HepG2 (cell line): ENCODE measurements around the gene ZNF488.

Experiments
- FOXA3 ChIP-seq: IDR thresholded peaks from 2 replicates; pipeline ENCODE4 v1.6.1; 2016; ENCODE audit warnings: missing genetic modification reagents, missing compliant biosample characterization
- JUND ChIP-seq: sonication (generic); formaldehyde crosslinking; IDR thresholded peaks from 2 replicates; pipeline ENCODE4 v1.8.0; 2022; ENCODE audit warnings: mild to moderate bottlenecking, missing genetic modification reagents
- POLR2A ChIP-seq, 2 experiments: IDR thresholded peaks; 2 replicates each; pipeline ENCODE4 v1.6.1; 2011; ENCODE audit warnings: low read depth in 2 of 2, low read length in 2 of 2, mild to moderate bottlenecking in 1 of 2, moderate library complexity in 1 of 2; ENCODE audit not compliant: insufficient read depth in 1 of 2
- TF ChIP-seq, protein P1 (sequence below): sonication (generic); formaldehyde crosslinking; IDR thresholded peaks from 2 replicates; pipeline ENCODE4 v1.5.0; 2020; ENCODE audit warnings: missing genetic modification reagents
- TF ChIP-seq, protein P2 (sequence below): sonication (generic); formaldehyde crosslinking; IDR thresholded peaks from 2 replicates; pipeline ENCODE4 v1.5.0; 2020; ENCODE audit warnings: mild to moderate bottlenecking, missing genetic modification reagents

- TF ChIP-seq, protein P1, sequence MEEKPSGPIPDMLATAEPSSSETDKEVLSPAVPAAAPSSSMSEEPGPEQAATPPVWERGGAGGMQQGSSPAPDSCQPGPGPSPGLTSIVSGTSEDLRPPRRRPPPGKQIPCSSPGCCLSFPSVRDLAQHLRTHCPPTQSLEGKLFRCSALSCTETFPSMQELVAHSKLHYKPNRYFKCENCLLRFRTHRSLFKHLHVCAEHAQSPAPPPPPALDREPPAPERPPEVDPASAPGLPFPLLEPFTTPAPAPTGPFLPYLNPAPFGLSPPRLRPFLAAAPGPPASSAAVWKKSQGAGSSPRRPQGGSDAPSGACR (CRISPR knock-in tag): no peak
- TF ChIP-seq, protein P2, sequence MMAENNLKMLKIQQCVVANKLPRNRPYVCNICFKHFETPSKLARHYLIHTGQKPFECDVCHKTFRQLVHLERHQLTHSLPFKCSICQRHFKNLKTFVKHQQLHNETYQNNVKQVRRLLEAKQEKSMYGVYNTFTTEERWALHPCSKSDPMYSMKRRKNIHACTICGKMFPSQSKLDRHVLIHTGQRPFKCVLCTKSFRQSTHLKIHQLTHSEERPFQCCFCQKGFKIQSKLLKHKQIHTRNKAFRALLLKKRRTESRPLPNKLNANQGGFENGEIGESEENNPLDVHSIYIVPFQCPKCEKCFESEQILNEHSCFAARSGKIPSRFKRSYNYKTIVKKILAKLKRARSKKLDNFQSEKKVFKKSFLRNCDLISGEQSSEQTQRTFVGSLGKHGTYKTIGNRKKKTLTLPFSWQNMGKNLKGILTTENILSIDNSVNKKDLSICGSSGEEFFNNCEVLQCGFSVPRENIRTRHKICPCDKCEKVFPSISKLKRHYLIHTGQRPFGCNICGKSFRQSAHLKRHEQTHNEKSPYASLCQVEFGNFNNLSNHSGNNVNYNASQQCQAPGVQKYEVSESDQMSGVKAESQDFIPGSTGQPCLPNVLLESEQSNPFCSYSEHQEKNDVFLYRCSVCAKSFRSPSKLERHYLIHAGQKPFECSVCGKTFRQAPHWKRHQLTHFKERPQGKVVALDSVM (CRISPR knock-in tag): no peak
- no peak for TF ChIP-seq POLR2A (IDR thresholded peaks at IDR 0.05; ENCODE audit: insufficient read depth in 1 of 2, low read depth in 2 of 2, low read length in 2 of 2)
- no peak for TF ChIP-seq JUND (CRISPR knock-in tag)
- no peak for TF ChIP-seq FOXA3
These were observed 30.7 kb downstream of the ZNF488 start for GRCh38 chr10:47353351-47353750.
